GM18867 (cell line): ENCODE results near the gene WBP11.

Source experiments
- ATAC-seq: cut with Tn5 transposase; IDR thresholded peaks from one replicate; pipeline ENCODE4 v1.9.1; 2021; ENCODE audit warnings: mild to moderate bottlenecking, moderate library complexity; ENCODE audit not compliant: unreplicated experiment

Gene WBP11

DNA sequence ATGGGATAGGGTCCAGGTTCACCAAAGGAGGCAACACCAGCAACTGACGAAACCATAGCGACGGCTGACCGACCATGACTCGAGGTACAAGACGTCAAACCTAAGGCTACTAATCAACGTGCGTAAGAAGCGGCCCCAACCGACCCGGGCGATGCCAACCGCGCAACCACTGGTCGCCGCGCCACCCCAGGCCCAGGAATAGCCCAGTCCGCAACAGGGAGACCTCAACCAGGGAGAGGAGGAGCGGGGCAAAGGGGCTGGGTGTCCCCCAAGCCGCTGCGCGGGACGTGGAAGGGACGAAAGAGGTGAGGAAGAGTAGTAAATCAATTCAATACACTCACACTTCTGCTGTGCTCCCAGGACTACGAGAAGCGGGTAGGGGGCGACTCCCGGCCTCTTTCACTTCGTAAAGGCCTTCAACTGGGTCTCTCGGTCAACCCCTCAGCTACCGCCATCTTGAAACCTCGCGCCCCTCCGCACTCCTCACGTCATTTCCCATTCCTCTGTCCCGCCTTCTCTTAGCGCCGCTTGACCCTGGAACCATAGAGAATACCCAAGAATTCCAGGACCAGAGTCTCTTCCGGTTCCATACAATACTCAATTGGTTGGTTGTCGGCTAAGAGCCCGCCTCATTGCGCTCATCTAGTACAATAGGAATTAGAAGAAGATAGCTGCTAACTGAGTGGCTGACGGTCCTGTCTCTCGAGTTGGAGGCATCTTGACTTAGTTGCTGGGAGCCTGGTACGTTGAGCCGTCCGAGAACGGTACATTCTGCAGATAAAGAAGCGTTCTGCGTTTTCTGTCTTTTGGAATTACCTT lies at the start of gene WBP11, which contains the start of gene C12orf60:
Gene WBP11, minus strand, starts transcription at position 468 of the 819 bp plus-strand sequence. CDS start 2,095 bp downstream, outside the sequence.
Gene C12orf60, plus strand, starts transcription at position 660 of the 819 bp plus-strand sequence. CDS start 19,266 bp downstream, outside the sequence.
- peak; percentile 99 for ATAC-seq

DNA sequence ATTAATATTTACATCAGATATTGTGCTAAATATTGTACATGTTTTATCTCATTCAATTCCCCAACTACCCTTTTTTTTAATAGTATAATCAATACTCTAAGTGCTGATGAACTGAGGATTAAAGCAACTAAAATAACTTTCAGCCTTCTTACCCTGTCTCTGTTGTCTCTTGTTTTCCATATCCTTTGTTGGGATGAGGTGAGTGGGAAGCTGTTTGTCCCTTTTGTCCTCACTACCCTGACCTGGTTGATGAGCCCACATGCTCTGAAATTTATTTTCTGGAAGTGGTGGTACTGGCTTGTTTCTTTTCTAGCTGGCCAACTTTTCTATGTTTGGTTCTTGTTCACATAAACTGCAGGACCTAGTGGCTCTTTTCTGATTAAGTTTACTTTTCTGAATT lies 49.6 kb upstream of the WBP11 start:
- ATAC-seq: no peak

DNA sequence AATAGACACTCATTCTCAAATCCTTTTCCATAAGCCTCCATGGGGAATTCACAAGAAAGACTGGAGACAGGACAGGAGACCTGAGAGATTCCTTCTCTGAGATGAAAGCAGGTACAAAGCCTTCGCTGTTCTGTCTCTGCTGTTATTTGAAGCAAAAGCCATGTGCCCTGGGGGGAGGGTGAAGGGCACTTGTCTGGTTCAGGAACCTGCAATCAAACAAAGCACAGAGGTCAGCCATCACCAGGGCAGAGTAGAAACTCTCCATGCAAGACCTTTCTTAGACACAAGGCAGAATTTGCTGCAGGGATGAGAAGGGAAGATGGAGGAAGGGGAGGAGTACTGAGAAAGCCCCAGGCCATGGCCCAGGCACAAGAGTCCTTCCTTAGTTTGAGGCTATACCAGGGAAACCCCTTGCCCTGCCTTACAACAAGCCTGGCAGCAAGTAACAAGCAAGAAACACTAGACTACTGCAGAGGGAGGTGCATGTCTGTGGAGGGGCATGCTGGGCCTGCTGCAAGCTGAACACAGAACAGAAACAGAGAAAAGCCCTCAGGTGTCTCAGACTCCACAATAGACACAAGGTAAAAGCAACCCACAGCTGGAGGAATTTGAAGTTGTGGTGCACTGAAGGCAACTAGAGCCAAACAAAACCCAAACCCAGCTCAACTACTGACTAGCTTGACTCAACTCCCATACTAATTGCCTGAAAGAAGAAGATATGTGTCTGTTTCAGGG lies 47.8 kb upstream of the WBP11 start:
- ATAC-seq: peak; percentile 81

DNA sequence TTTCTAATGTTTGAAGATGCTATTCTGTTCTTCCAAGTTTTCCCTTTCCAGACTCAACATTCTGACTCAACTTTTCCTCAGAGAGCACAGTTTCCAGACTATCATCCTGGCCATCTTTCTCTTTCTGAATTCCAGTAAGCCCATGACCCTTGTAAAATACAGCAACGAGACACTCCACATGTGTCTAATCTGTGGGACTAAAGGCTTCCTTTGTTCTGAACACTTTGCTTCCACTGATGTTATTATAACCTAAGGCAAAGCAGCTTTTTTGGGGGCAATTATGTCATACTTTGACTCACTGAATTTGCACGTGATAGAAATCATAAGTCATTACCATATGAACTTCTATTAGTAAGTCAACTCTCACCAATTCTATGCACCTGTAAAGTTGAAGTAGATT lies 46.4 kb upstream of the WBP11 start:
- no peak for ATAC-seq

DNA sequence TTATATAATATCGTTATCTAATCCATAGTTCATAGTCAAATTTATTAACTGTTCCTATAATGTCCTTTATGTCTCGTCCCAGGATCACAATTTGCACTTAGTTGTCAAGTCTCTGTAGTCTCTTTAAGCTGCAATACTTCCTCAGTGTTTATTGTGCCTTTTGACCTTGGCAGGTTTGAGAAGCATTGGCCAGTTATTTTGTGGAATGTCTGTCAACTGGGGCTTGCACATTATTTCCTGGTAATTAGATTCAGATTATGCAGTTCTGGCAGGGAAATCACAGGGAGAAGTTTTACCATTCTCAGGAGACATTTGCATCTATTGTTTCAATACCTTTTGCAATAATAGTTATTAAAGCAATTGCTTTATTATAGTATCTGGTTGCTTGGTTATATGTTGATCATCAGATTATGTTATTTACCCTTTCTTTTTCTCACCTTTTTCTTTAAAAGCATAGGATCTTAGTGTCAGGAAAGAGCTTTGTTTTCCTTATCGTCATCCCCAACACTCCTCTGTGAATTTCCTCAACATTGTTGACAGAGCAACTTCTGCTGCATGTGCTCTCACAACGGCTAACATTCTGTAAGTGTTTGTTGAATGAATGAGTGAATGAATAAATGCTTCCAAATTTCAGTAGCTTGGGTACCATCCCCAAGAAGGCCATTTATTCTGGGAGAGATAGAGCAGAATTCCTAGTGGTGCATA lies 43.8 kb upstream of the WBP11 start:
- no peak for ATAC-seq

DNA sequence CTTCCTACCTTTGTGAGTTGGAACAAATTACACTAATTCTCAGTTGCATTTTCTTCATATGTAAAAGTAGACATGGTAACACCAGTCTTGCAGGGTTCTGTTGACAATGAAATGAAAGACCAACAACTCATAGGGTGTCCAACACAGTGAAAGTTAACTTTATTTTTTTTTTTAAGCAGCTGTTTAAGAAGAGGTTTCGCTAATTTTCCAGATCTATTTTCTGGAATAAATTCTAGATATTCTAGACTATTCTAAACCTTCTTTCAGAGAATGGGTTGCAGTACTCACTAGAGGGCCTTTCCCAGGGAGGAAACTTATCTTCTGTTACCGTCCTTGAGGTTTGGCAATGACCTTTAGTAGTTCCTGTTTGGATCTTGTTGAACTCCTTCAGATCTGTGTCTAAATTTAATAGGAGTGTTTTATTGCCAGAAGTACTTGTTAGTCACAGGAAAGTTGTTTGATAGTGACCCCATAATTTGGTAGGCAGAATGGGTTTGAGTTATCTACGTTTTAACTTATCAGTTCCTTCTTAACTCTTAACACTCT lies 42.8 kb upstream of the WBP11 start:
- ATAC-seq: no peak

DNA sequence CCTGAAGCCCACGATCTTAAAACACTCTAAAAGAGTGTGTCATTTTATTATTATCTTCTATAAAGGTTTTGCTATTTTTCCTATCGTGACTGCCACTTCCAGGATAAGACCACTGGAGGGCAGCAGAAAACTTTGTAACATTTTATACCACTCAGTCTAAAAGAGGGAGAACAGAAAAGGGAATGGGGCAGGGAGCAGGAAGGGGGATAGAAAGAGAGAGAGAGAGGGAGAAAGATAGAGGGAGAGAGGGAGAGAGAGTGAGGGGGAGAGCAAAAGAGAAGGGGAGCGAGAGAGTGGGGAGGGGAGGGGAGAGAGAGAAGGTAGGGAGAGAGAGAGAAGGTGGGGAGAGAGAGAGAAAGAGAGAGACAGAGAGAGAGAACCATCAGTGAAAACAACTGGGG lies 42.1 kb upstream of the WBP11 start:
- ATAC-seq: peak; percentile 46

DNA sequence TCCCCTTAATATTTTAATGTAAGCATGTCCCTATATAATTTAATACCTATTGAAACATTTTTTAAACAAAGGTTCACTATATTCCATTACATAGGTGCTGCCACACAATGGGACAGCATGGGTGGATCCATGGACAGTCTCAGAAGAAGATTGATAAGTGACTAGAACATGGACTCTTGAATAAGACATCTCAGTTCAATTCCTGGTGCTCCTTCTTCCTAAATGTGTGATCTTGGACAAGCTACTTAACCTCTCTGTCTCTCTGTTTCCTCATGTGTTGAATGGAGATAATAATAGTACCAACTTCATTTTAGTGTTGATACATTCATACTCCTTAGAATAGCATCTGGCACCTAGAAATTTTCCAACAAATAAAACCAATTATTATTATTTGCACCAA lies 41.1 kb upstream of the WBP11 start:
- no peak for ATAC-seq

DNA sequence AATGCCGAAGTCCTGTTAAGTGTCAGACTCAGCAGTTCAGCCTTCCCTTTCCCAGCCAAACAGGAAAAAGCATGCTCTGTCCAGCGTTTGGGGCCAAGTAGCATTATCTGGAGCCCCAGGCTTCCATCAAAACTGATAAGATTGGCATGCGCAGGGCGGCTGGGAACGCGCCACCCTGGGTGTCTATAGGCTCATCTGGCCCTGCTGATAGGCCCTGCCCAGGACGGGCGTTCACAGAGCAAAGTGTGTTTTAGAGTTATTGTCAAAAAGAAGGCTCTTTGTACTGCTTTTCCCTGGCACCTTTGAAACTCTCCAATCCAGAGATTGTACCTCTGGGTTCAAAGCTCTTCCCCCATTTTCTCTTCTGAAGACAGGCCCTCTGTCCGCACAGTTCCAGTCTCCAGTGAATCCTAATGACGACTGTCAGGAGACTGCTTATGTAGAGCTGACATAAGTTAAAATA lies 40.2 kb upstream of the WBP11 start, which contains the start of gene ART4:
Gene ART4, minus strand, starts transcription at position 102 of the 463 bp plus-strand sequence. CDS start 413 bp downstream, outside the sequence.
- no peak for ATAC-seq

DNA sequence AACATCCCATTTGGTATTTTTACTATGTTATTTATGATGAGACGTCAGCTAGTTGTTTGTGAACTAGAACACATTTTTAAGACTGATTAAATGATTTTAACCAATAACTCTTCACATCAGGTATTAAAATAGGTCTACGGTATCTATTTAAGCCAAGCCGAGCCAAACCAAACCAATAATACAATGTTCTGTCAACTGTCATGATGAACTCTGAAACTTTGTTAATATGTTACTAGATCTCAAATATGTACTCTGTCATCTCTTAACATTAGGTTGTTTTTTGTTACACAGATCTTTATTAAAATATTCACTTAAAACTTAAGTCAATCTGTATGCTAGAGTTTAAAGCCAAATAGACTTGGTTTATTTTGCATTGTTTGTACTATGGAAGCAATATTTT lies 39.0 kb upstream of the WBP11 start:
- ATAC-seq: no peak

DNA sequence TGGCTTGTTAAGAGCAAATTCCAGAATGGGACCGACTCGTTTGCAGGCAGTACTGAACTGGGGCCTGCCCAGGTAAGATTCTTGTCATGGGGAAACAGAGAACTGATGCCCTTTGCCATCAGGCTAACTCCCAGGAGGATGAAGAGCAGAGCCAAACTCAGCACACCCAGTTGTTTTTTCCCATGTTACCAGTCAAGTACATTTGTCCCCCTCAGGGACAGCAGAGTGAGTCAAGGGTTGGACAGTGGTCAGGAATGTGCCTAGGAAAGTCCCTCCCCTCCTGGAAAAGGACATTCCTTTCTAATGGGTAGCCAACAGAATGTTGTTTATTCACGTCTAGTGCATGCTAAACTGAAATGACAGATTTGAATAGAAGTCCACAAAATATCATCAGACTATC lies 38.5 kb upstream of the WBP11 start:
- no peak for ATAC-seq

DNA sequence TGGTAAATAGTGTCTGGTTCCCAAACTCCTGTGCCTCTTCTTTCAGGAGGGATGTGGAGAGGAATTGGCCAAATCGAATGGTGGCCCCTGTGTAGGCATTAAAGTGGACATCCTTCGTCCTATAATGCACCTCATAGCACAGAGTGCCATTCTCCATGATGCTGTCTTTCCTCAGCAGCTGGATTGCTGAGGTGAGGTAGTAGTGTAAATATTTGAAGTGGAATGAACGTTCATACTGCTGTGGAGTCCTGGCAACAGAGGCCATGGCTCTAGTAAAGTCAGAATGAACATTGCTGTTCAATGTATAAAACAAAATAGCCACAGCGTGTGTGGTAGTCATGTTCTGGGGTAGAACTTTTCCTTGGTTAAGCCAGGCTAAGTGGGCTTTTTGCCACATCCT lies 37.3 kb upstream of the WBP11 start:
- no peak for ATAC-seq

DNA sequence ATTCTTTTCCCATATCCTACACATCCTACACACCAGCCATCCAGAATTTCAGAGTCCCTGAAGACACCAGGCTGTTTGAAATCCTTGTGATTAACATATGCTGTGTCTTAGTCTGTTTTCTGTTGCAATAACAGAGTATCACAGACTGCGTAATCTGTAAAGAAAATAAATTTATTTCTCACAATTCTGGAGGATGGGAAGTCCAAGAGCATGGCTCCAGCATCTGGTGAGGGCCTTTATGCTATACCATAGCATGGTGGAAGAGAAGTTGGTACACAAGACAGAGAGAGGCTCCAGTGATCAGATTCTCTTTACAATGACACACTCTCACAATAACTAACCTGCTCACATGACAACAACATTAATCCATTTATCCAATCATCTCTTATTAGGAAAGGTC lies 36.0 kb upstream of the WBP11 start:
- no peak for ATAC-seq

DNA sequence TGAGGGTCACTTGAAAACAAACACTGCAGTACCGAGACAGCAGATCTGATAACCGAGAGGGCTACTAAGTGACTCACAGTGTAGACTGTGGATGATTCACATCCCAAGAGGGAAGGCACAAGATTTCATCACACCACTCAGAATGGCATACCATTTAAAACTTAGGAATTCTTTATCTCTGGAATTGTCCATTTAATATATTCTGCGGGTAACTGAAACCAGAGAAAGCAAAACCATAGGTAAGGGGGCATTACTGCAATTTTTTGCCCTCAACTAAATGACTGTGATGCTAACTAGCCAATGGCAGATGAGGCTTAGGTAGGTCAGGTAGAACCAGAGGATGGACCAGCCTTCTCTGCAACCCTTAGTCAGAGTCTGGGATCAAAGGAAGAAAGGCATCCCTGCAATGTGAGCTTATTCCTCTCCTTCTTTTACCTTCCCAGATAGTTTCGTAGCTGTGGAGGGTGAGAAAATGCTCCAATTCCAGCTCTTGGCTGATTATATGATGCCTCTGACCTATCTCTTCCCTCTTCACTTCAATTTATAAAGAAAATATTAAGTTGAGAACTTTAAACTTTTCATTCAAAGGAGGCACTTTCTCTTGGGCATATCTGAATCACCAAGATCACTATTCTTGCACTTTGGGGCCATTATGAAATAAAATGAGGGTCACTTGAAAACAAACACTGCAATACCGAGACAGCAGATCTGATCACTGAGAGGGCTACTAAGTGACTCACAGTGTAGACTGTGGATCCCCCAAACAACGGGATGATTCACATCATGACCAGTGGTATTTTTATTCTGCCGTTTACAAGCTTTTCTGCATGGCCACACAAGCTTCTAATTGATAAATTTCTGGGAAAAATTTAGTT lies 33.3 kb upstream of the WBP11 start:
- no peak for ATAC-seq

DNA sequence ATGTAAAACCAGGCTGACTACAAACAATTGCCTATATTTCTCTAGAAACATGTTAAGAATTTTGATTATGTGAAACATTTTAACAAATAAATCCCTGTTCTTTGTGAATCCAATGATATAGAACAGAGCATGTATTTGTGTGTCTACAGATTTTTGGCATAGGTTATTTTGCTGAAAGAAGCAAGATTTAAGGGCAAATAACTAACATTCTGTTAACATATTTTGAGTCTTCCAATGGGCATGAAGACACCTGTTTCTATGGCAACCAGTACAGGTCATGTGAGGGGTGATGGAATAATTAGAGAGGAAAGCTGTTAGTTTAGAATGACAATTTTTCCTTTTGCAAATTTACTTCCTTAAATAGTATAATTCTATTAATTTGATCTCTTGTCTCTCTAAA lies 31.2 kb upstream of the WBP11 start:
- ATAC-seq: no peak

DNA sequence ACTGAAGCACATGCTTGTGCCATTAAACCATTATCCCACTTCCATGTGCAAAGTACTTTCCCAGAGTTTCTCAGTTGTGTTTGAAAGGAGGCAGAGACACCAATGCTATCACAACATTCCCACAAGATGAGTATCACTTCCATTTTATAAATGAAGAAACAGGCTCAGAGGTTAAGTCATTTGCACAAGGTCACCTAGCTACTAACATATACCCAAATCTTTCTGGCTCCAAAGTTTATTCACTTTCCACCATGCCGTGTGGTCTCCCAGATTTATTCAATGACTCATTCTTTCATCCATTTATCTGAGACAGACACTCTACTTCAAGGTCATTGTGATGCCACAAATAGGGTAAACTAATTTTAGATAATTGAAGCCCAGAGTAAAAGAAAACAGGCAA lies 30.7 kb upstream of the WBP11 start:
- ATAC-seq: no peak

DNA sequence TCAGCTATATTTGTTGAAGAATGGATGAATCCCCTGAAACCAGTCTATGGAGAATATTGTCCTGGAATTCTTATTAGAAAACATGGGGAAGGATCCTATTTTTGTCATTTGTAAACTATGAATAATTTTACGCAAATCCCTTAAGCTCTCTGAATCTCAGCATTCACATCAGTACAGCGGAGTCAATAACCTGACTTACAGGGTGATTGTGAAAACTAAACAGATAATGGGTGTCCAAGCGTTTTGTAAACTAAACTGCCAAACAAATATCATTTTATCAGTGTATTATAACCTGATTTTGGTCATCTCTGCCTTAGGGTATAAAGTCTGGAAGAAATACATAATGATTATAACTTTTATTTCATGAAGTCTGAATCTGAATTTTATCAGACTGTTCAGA lies 30.1 kb upstream of the WBP11 start:
- ATAC-seq: no peak

DNA sequence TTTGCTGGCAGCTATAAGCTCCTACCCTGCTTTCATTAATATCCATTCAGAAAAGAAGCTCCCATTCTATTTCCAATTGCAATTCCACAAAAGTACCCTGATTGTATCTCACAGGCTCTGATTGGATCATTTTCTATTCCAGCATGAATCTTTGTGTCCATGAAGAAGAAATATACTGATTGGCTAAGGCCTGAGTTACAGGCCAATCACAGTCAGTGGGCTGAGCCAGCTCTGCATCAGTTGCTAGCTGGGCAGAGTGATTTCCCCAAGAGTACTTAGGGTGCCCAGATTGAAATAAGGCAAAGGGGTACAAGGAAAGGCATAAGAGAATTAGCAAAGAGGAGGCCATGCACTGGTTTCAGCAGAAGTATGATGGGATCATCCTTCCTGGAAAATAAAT lies 25.6 kb upstream of the WBP11 start:
- ATAC-seq: peak; percentile 94

DNA sequence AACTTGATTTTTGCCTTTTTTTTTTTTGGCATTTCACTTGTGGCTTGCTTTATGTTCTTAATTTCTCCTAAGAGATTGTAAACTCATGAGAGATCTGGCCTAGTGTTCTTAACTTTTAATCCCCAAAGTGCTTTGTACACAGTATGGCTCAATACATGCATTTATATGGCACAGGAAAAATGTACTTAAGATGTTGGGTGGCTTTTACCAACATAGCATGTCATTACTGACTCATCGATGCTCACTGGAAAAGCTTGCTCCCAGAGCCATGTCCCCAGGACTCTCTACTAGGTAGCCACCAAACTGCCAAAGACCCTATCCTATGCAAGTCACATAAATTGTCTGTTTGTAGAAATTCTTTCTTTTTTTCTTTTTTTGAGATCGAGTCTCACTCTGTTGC lies 23.8 kb upstream of the WBP11 start:
- no peak for ATAC-seq

DNA sequence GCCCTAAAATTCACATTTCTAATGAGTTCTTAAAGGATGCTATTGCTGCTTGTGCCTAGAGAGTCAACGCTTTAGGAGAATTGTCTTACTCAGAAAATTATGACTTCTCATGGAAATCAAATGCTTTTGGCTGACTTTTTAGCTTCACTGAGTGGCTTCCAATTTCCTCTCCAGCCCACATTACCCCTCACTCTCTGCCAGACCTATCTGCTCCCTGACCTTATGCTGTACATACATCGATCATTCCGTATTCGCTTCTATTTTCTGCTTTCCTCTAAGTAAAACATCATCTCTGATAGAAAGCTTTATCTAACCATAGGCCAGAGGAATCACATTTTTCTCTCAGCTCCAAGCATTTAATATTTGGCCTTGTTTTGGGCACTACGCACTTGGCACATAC lies 23.2 kb upstream of the WBP11 start:
- ATAC-seq: no peak
